HCT116 (cell line): Measurements from ENCODE around the gene HJURP. TPM values are rescaled to one million over a fixed set of nuclear protein-coding genes. Genes with fewer than 3 reads are reported as not detected.

Source experiments
- ATAC-seq: fragments of 200-7000 bp; cut with Tn5 transposase; 2 replicates; pipeline ENCODE4 v1.9.1; 2020; ENCODE audit warnings: mild to moderate bottlenecking, moderate library complexity
- BruUV-seq: library from RNA; stranded (reverse); fragments of 400-500 nt; replicated peaks from 2 replicates; lab custom pipeline; 2021; lab: Mats Ljungman, UMichigan
- CTCF ChIA-PET: fragments of 300-600 bp; sonication (Branson Sonifier 250); formaldehyde crosslinking; loops from one replicate; lab custom pipeline; 2021; ENCODE audit warnings: antibody characterized with exemption; lab: Charles Lee
- POLR2A ChIA-PET: fragments of 300-600, 350-600 bp; sonication (Branson Sonifier 250); formaldehyde crosslinking; loops from one replicate; lab custom pipeline; 2021; ENCODE audit warnings: antibody characterized with exemption; lab: Charles Lee
- RAD21 ChIA-PET, 2 experiments: fragments of 300-600 bp; sonication (Branson Sonifier 250); formaldehyde crosslinking; loops; one replicate each; lab custom pipeline; 2023; ENCODE audit warnings: low total read pairs in 2 of 2; ENCODE audit not compliant: uncharacterized antibody in 2 of 2, unreplicated experiment in 2 of 2, low non-redundant PET in 1 of 2; lab: Charles Lee
- DNase-seq: peaks from one replicate; pipeline ENCODE4 v3.0.0-alpha.2; 2010; ENCODE audit warnings: low read depth, low spot score
- H2AFZ ChIP-seq: fragments of 200-600 bp; shearing (Covaris generic), sonication (generic); 2 replicates; pipeline ENCODE4 v1.6.1; 2017; ENCODE audit warnings: low read depth, mixed run types, mixed read lengths, antibody characterized with exemption, low read length; ENCODE audit not compliant: poor library complexity, severe bottlenecking
- H3K27ac ChIP-seq: 2 replicates; pipeline ENCODE4 v1.5.1; 2012; ENCODE audit warnings: low read depth, low read length
- H3K27me3 ChIP-seq: fragments of 200-600 bp; sonication (generic); 2 replicates; pipeline ENCODE4 v1.6.1; 2016; ENCODE audit warnings: mixed run types, low read length, mixed read lengths; ENCODE audit not compliant: insufficient read depth
- H3K36me3 ChIP-seq, 2 experiments: fragments of 200-500 bp in 1 of 2; fragments of 200-600 bp in 1 of 2; sonication (Bioruptor generic) in 1 of 2; sonication (generic) in 1 of 2; 2 replicates each; pipeline versions ENCODE4 v1.5.1 to v1.6.1; 2014 to 2016; ENCODE audit warnings: low read length in 2 of 2, inconsistent platforms in 1 of 2, mixed read lengths in 1 of 2, mixed run types in 1 of 2; ENCODE audit not compliant: insufficient read depth in 2 of 2, control insufficient read depth in 1 of 2
- H3K4me1 ChIP-seq, 2 experiments: fragments of 200-600 bp in 1 of 2; sonication (generic) in 1 of 2; 2 replicates each; pipeline versions ENCODE4 v1.5.1 to v1.6.1; 2012 to 2017; ENCODE audit warnings: low read length in 2 of 2, inconsistent platforms in 1 of 2, mild to moderate bottlenecking in 1 of 2, mixed read lengths in 1 of 2, mixed run types in 1 of 2, moderate library complexity in 1 of 2; ENCODE audit not compliant: insufficient read depth in 2 of 2, control insufficient read depth in 1 of 2
- H3K4me2 ChIP-seq: fragments of 200-600 bp; sonication (generic); 2 replicates; pipeline ENCODE4 v1.6.1; 2017; ENCODE audit warnings: mixed run types, low read length, mixed read lengths
- H3K4me3 ChIP-seq, 2 experiments: fragments of 200-600 bp in 1 of 2; sonication (generic) in 1 of 2; replicated peaks in 1 of 2; 2 replicates each; pipeline ENCODE4 v1.5.1; 2011 to 2016; ENCODE audit warnings: low read length in 2 of 2, control low read depth in 1 of 2, low read depth in 1 of 2, mild to moderate bottlenecking in 1 of 2, mixed read lengths in 1 of 2, mixed run types in 1 of 2
- H3K79me2 ChIP-seq: fragments of 200-600 bp; sonication (generic); 2 replicates; pipeline ENCODE4 v1.6.1; 2017; ENCODE audit warnings: mild to moderate bottlenecking, mixed run types, low read length, moderate library complexity, mixed read lengths; ENCODE audit not compliant: insufficient read depth
- H3K9ac ChIP-seq: fragments of 200-600 bp; sonication (generic); 2 replicates; pipeline ENCODE4 v1.6.1; 2016; ENCODE audit warnings: low read length, mixed read lengths
- H3K9me2 ChIP-seq: fragments of 200-600 bp; sonication (generic), shearing (Covaris generic); 2 replicates; pipeline ENCODE4 v1.6.1; 2017; ENCODE audit warnings: mixed run types, mild to moderate bottlenecking, moderate library complexity; ENCODE audit not compliant: insufficient read depth
- H3K9me3 ChIP-seq, 2 experiments: fragments of 200-500 bp in 1 of 2; fragments of 200-600 bp in 1 of 2; sonication (Bioruptor generic) in 1 of 2; sonication (generic) in 1 of 2; 2 replicates each; pipeline ENCODE4 v1.6.1; 2014 to 2017; ENCODE audit warnings: low read length in 2 of 2, mixed read lengths in 2 of 2, inconsistent platforms in 1 of 2, low read depth in 1 of 2, mild to moderate bottlenecking in 1 of 2, mixed run types in 1 of 2, moderate library complexity in 1 of 2; ENCODE audit not compliant: control insufficient read depth in 1 of 2, insufficient read depth in 1 of 2
- H4K20me1 ChIP-seq: fragments of 200-600 bp; sonication (generic), shearing (Covaris generic); 2 replicates; pipeline ENCODE4 v1.6.1; 2017; ENCODE audit warnings: mixed run types, mild to moderate bottlenecking, moderate library complexity; ENCODE audit not compliant: insufficient read depth
- CBX3 ChIP-seq: IDR thresholded peaks from 2 replicates; pipeline ENCODE4 v1.6.1; 2012; ENCODE audit warnings: low read depth
- CEBPB ChIP-seq: IDR thresholded peaks from 2 replicates; pipeline ENCODE4 v1.6.1; 2012; ENCODE audit warnings: low read depth
- EGR1 ChIP-seq: IDR thresholded peaks from 2 replicates; pipeline ENCODE4 v1.6.1; 2012; ENCODE audit warnings: low read depth
- ELF1 ChIP-seq: IDR thresholded peaks from 2 replicates; pipeline ENCODE4 v1.6.1; 2012; ENCODE audit warnings: low read depth, borderline replicate concordance
- EZH2phosphoT487 ChIP-seq: fragments of 200-600 bp; IDR thresholded peaks from 2 replicates; pipeline ENCODE4 v1.6.1; 2018; ENCODE audit warnings: antibody characterized with exemption, borderline replicate concordance
- FOSL1 ChIP-seq: IDR thresholded peaks from 2 replicates; pipeline ENCODE4 v1.6.1; 2012; ENCODE audit warnings: low read depth
- JUND ChIP-seq: IDR thresholded peaks from 2 replicates; pipeline ENCODE4 v1.6.1; 2012
- POLR2A ChIP-seq: IDR thresholded peaks from 2 replicates; pipeline ENCODE4 v1.7.0; 2011; ENCODE audit warnings: borderline replicate concordance; ENCODE audit not compliant: insufficient read depth, insufficient read length; ENCODE audit errors: extremely low read depth
- POLR2AphosphoS5 ChIP-seq: IDR thresholded peaks from 2 replicates; pipeline ENCODE4 v1.6.1; 2011; ENCODE audit warnings: mild to moderate bottlenecking, low read depth, low read length, moderate library complexity
- RAD21 ChIP-seq: IDR thresholded peaks from 2 replicates; pipeline ENCODE4 v1.6.1; 2012; ENCODE audit warnings: low read depth, mild to moderate bottlenecking
- SIN3A ChIP-seq: IDR thresholded peaks from 2 replicates; pipeline ENCODE4 v1.6.1; 2012; ENCODE audit warnings: low read depth
- SP1 ChIP-seq: IDR thresholded peaks from 2 replicates; pipeline ENCODE4 v1.6.1; 2012; ENCODE audit warnings: low read depth
- SRF ChIP-seq: IDR thresholded peaks from 2 replicates; pipeline ENCODE4 v1.6.1; 2012; ENCODE audit warnings: low read depth
- TCF7L2 ChIP-seq: IDR thresholded peaks from 2 replicates; pipeline ENCODE4 v1.7.0; 2011; ENCODE audit warnings: borderline replicate concordance, inconsistent platforms; ENCODE audit not compliant: insufficient read depth, insufficient read length; ENCODE audit errors: extremely low read depth
- YY1 ChIP-seq: IDR thresholded peaks from 2 replicates; pipeline ENCODE4 v1.6.1; 2011; ENCODE audit warnings: low read length, low read depth, moderate library complexity, mild to moderate bottlenecking; ENCODE audit not compliant: insufficient replicate concordance; ENCODE audit errors: extremely low read depth
- ZFX ChIP-seq: fragments of 450-650 bp; IDR thresholded peaks from 2 replicates; pipeline ENCODE4 v1.6.1; 2017
- intact Hi-C: fragments of 100-400 bp; cut with micrococcal nuclease; formaldehyde crosslinking; loops from 2 replicates; pipeline ENCODE4 v1.10.0; 2022
- total RNA-seq: library from RNA; stranded (reverse); gene quantifications from one replicate; pipeline ENCODE4 v1.2.1, GENCODE V29; 2021; ENCODE audit not compliant: unreplicated experiment
- TF ChIP-seq, protein P1 (sequence below): IDR thresholded peaks from 2 replicates; pipeline ENCODE4 v1.6.1; 2012
- TF ChIP-seq, protein P2 (sequence below): IDR thresholded peaks from 2 replicates; pipeline ENCODE4 v1.6.1; 2012

HJURP gene
- total RNA-seq, 1 experiment from 2014 or later, result 64.1 TPM

DNA sequence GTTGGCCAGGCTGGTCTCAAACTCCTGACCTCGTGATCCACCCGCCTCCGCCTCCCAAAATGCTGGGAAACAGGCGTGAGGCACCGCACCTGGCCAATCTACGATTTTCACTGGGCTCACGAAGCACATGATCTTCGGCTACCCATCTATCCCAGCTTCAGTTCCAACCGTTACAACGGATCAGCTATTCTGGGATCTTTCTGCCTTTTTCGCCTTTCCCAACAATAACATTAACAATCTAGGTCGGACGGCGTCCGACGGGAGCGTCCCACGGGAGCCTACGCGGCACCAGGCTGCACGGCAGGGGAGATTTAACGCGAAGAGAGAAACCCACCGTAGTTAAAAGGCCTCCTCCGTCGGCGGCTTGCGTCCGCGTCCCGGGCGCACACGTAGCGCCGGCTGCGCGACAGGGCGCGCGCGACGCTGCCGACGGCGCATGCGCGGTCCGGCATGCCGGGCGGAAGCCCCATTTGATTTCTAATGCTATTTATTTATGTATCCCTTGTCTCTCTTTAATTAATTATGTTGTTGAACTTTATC lies 13.7 kb upstream of the HJURP start, which contains the start of gene MSL3B (continued):
- TF ChIP-seq, protein P1, sequence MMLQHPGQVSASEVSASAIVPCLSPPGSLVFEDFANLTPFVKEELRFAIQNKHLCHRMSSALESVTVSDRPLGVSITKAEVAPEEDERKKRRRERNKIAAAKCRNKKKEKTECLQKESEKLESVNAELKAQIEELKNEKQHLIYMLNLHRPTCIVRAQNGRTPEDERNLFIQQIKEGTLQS, result no peak
- peak; percentile 40 for TF ChIP-seq YY1

DNA sequence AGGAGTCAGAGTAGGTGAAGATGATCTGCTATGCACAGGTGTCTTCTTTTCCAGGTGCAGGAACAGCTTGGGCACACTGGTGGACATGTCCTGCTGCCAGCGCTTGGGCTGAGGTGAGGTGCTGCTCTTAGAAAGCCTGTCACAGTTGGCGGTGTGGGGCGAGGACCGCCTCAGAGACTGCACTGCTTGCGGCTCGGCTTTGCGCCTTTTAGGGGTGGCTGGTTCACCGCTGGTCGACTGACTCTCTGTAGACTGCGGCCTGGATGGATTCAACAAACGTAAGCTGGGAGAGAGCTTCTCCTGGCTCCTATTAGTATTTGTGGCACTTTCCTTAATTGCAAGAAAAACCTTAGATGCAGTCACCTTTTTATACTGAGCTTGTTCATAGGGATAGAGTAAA lies 12.1 kb upstream of the HJURP start:
- CTCF ChIA-PET, result no interaction called here
- BruUV-seq, result no TSS peak

More for the DNA sequence above, 12.1 kb upstream of the HJURP start:
- DNase-seq, result no peak
- Histone ChIP-seq H3K79me2 (peaks cover 34% of the 10 kb centered on the region), H3K27ac (no peak overlapping the region), H3K4me2 (no peak overlapping the region), H3K36me3 (peaks cover 0 to 12% of the 10 kb centered on the region in 2 experiments; a peak in 1 of 4 replicates), H3K9ac (no peak overlapping the region), H3K9me3 (0 out of 4 replicates have a peak, but pooled peaks cover 0 to 3% of the 10 kb centered on the region in 2 experiments), H3K27me3 (no peaks in the 10 kb centered on the region), H3K4me3 (no peak overlapping the region), H2AFZ (no peak overlapping the region), H4K20me1 (no peaks in the 10 kb centered on the region), H3K4me1 (peaks cover 0 to 6% of the 10 kb centered on the region in 2 experiments; a peak in 2 of 4 replicates), H3K9me2 (no peaks in the 10 kb centered on the region)
- POLR2A ChIA-PET, result no interaction called here
- RAD21 ChIA-PET, result no interaction called here
- intact Hi-C loops, result no loop called here
- TF ChIP-seq CEBPB (no peak), TCF7L2 (no peak), POLR2AphosphoS5 (no peak), ELF1 (no peak), EGR1 (no peak), YY1 (no peak), SRF (no peak), RAD21 (no peak), ZFX (no peak), SP1 (no peak), FOSL1 (no peak), EZH2phosphoT487 (no peak), POLR2A (no peak), CBX3 (no peak), SIN3A (no peak), JUND (no peak)
- TF ChIP-seq, protein P2, sequence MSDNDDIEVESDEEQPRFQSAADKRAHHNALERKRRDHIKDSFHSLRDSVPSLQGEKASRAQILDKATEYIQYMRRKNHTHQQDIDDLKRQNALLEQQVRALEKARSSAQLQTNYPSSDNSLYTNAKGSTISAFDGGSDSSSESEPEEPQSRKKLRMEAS, result no peak
- TF ChIP-seq, protein P1, result no peak
- no peak for ATAC-seq
